PFSK-1 (cell line): ENCODE data around the gene BRI3.

ENCODE experiments used
- FOXP2 ChIP-seq: optimal IDR thresholded peaks from 2 replicates; pipeline ENCODE3; 2011; ENCODE audit warnings: borderline replicate concordance, control low read depth, inconsistent platforms; ENCODE audit not compliant: insufficient read depth; ENCODE audit errors: extremely low read length, extremely low read depth
- POLR2AphosphoS5 ChIP-seq: IDR thresholded peaks from 2 replicates; pipeline ENCODE4 v1.6.1; 2012; ENCODE audit warnings: low read depth, mild to moderate bottlenecking, control low read depth, low read length, moderate library complexity
- TAF1 ChIP-seq: IDR thresholded peaks from 2 replicates; pipeline ENCODE4 v1.6.1; 2012; ENCODE audit warnings: low read length, control low read depth, borderline replicate concordance; ENCODE audit not compliant: insufficient read depth
- TF ChIP-seq, protein P1 (sequence below), 2 experiments: IDR thresholded peaks; 2 replicates each; pipeline versions ENCODE4 v1.6.1 to v1.8.0; 2011 to 2012; ENCODE audit warnings: low read depth in 2 of 2, low read length in 2 of 2, control low read depth in 1 of 2, inconsistent platforms in 1 of 2, mild to moderate bottlenecking in 1 of 2, moderate library complexity in 1 of 2; ENCODE audit not compliant: insufficient read depth in 1 of 2

DNA sequence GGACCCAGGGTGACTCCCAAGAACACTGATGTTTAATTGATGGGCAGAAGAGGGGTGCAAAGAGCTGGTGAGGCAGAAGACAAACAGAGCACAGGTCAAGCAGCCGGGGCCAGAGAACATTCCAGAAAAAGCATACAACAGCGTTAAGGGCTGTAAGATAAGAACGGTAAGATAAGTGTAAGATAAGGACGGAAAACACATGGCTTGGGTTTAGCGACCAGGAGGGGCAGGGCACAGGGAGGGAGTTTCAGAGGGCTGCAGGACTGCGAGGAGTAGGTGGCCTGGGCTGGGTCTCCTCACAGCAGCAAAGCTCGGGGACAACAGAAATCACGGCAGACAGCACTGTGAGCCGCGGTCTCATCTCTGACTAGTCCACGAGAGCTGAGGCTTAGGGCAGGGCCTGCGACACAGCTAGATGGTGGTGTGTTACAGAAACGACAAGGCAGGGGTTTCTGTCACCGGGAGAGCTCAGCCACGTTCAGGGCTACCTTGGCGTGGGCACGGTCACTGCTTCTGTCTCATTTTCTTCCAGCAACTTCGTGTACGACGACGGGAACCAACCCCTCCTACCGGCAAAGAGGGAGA is 24.6 kb downstream of the BRI3 start:
- no peak for TF ChIP-seq POLR2AphosphoS5
- TF ChIP-seq, protein P1, sequence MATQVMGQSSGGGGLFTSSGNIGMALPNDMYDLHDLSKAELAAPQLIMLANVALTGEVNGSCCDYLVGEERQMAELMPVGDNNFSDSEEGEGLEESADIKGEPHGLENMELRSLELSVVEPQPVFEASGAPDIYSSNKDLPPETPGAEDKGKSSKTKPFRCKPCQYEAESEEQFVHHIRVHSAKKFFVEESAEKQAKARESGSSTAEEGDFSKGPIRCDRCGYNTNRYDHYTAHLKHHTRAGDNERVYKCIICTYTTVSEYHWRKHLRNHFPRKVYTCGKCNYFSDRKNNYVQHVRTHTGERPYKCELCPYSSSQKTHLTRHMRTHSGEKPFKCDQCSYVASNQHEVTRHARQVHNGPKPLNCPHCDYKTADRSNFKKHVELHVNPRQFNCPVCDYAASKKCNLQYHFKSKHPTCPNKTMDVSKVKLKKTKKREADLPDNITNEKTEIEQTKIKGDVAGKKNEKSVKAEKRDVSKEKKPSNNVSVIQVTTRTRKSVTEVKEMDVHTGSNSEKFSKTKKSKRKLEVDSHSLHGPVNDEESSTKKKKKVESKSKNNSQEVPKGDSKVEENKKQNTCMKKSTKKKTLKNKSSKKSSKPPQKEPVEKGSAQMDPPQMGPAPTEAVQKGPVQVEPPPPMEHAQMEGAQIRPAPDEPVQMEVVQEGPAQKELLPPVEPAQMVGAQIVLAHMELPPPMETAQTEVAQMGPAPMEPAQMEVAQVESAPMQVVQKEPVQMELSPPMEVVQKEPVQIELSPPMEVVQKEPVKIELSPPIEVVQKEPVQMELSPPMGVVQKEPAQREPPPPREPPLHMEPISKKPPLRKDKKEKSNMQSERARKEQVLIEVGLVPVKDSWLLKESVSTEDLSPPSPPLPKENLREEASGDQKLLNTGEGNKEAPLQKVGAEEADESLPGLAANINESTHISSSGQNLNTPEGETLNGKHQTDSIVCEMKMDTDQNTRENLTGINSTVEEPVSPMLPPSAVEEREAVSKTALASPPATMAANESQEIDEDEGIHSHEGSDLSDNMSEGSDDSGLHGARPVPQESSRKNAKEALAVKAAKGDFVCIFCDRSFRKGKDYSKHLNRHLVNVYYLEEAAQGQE (IDR thresholded peaks at IDR 0.05; ENCODE audit: insufficient read depth in 1 of 2, low read depth in 2 of 2, low read length in 2 of 2), result no peak
- TF ChIP-seq TAF1, result no peak
- TF ChIP-seq FOXP2, result no peak
